Endothelial cell of umbilical vein (primary cell): ENCODE data around the gene ZBTB40.

Experiments
- EZH2 ChIP-seq: IDR thresholded peaks from 2 replicates; pipeline ENCODE4 v1.6.1; 2012; ENCODE audit warnings: borderline replicate concordance, low read depth, mild to moderate bottlenecking, moderate library complexity, low read length, inconsistent platforms; ENCODE audit not compliant: severe bottlenecking
- JUN ChIP-seq: IDR thresholded peaks from 2 replicates; pipeline ENCODE4 v1.6.1; 2011; ENCODE audit warnings: borderline replicate concordance, low read depth; ENCODE audit not compliant: insufficient read length, insufficient read depth
- POLR2A ChIP-seq: IDR thresholded peaks from 2 replicates; pipeline ENCODE4 v1.6.1; 2012; ENCODE audit warnings: low read depth, mild to moderate bottlenecking, control low read depth, low read length
- POLR2AphosphoS5 ChIP-seq: IDR thresholded peaks from 2 replicates; pipeline ENCODE4 v1.6.1; 2012; ENCODE audit warnings: low read depth, mild to moderate bottlenecking, control low read depth, low read length, moderate library complexity; ENCODE audit not compliant: insufficient read depth
- TF ChIP-seq, protein P1 (sequence below), 2 donors: IDR thresholded peaks; 1 replicate in 1 of 2; 2 replicates in 1 of 2; pipeline ENCODE4 v1.5.1; 2011; ENCODE audit warnings: low read length in 2 of 2, mild to moderate bottlenecking in 2 of 2, moderate library complexity in 2 of 2, control low read depth in 1 of 2, inconsistent platforms in 1 of 2, low read depth in 1 of 2; ENCODE audit not compliant: insufficient read depth in 1 of 2; ENCODE audit errors: extremely low read depth in 1 of 2

DNA sequence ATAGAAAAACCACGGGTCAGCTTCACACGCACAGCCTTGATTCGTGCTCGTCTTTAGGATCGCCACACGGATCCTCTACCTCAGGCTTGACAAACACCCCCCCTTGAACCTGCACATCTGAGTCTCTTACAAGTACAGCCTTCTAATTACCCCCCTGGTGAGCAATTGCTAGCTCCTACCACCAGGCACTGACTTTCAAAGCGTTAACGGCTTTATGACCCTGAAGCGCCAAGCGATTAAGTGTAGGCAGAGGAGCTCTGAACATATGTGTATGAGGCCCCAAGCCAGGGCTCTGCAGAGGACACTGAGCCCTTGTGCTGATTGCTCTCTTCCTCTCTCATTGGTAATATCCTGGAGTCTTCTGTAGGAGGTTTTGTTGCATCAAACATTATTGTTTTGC lies 55.9 kb downstream of the ZBTB40 start:
- TF ChIP-seq JUN (no peak), EZH2 (no peak), POLR2AphosphoS5 (no peak), POLR2A (no peak)
- TF ChIP-seq, protein P1, sequence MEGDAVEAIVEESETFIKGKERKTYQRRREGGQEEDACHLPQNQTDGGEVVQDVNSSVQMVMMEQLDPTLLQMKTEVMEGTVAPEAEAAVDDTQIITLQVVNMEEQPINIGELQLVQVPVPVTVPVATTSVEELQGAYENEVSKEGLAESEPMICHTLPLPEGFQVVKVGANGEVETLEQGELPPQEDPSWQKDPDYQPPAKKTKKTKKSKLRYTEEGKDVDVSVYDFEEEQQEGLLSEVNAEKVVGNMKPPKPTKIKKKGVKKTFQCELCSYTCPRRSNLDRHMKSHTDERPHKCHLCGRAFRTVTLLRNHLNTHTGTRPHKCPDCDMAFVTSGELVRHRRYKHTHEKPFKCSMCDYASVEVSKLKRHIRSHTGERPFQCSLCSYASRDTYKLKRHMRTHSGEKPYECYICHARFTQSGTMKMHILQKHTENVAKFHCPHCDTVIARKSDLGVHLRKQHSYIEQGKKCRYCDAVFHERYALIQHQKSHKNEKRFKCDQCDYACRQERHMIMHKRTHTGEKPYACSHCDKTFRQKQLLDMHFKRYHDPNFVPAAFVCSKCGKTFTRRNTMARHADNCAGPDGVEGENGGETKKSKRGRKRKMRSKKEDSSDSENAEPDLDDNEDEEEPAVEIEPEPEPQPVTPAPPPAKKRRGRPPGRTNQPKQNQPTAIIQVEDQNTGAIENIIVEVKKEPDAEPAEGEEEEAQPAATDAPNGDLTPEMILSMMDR (IDR thresholded peaks at IDR 0.05; ENCODE audit: extremely low read depth in 1 of 2, insufficient read depth in 1 of 2, low read depth in 1 of 2, low read length in 2 of 2): no peak
